Neural crest cell (in vitro differentiated cells): Measurements from ENCODE around the gene DOHH. TPM values are rescaled to one million over a fixed set of nuclear protein-coding genes. Genes with fewer than 3 reads are reported as not detected.

Source experiments
- DNase-seq: peaks from one replicate; pipeline ENCODE4 v3.0.0; 2021; ENCODE audit warnings: low read depth, mixed read lengths, low spot score
- H3K27ac Mint-ChIP-seq: one replicate; pipeline ENCODE4 v1.8.0; 2021; ENCODE audit warnings: mild to moderate bottlenecking, mixed read lengths; ENCODE audit not compliant: unreplicated experiment
- H3K27me3 Mint-ChIP-seq: 2 replicates; pipeline ENCODE4 v1.8.0; 2021; ENCODE audit warnings: low read depth, mild to moderate bottlenecking, mixed read lengths
- H3K36me3 Mint-ChIP-seq: 2 replicates; pipeline ENCODE4 v1.8.0; 2021; ENCODE audit warnings: low read depth, mild to moderate bottlenecking, mixed read lengths
- H3K4me1 Mint-ChIP-seq: 2 replicates; pipeline ENCODE4 v1.8.0; 2021; ENCODE audit warnings: mixed read lengths
- H3K4me3 Mint-ChIP-seq: one replicate; pipeline ENCODE4 v1.8.0; 2021; ENCODE audit warnings: mild to moderate bottlenecking, mixed read lengths
- H3K9me3 Mint-ChIP-seq: 2 replicates; pipeline ENCODE4 v1.8.0; 2021; ENCODE audit warnings: mixed read lengths
- CTCF ChIP-seq: fragments of 200-600 bp; sonication (generic); conservative IDR thresholded peaks from 2 replicates; pipeline ENCODE4 v1.5.0; 2021; ENCODE audit warnings: antibody characterized with exemption, mild to moderate bottlenecking
- total RNA-seq: library from RNA; stranded (reverse); gene quantifications from 2 replicates; pipeline ENCODE4 v1.2.1, GENCODE V29; 2021

The DOHH gene
- total RNA-seq, 1 donor from 2014 or later, result 12.8 TPM

DNA sequence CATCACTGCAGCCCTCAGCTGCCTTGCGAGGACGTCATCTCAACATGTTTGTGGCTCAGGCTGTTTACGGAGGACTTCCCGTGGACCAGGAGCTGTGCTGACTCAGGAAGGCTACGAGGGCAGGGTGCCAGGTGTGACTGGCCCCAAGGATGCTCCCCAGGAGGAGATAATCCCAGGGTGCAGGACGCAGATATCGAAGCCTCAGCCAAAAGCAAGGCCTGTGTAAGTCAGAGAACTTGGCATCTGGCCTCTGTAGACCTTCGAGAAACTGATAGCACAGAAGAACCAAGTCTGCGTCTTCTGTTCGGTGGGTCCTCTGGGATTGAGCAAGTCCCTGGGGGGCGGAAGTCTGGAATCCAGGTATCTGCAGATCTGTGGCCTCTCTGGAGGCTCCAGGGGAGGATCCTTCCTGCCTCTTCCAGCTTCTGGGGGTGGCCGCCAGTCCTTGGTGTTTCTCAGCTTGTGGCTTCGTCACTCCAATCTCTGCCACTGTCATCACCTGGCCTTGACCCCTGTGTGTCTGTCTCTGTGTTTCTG is 2.6 kb upstream of the DOHH start:
- Mint-ChIP-seq H3K36me3 (no peaks in the 10 kb centered on the region), H3K27me3 (no peaks in the 10 kb centered on the region), H3K9me3 (no peaks in the 10 kb centered on the region), H3K4me3 (peak overlapping the region; percentile 89), H3K4me1 (peaks cover 31% of the 10 kb centered on the region), H3K27ac (no peak overlapping the region)
- no peak for DNase-seq
- TF ChIP-seq CTCF, result no peak

DNA sequence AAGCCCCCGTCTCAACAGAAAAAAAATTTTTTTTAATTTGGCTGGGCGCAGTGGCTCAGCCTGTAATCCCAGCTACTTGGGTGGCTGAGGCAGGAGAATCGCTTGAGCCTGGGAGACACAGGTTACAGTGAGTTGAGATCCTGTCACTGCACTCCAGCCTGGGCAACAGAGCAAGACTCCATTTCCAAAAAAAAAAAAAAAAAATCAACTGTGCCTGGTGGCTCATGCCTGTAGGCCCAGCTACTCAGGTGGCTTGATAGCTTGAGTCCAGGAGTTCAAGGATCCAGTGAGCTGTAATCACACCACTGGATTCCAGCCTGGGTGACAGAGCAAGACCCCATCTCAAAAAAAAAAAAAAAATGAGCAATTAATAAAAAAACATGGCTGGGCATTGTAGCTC is 1.3 kb upstream of the DOHH start:
- H3K36me3 Mint-ChIP-seq, result peaks cover 3% of the 10 kb centered on the region
- peaks cover 21% of the 10 kb centered on the region for H3K4me1 Mint-ChIP-seq
- H3K27me3 Mint-ChIP-seq, result no peaks in the 10 kb centered on the region
- H3K27ac Mint-ChIP-seq, result no peak overlapping the region
- no peak for DNase-seq
- TF ChIP-seq CTCF, result no peak
- no peak overlapping the region for H3K4me3 Mint-ChIP-seq
- no peaks in the 10 kb centered on the region for H3K9me3 Mint-ChIP-seq

DNA sequence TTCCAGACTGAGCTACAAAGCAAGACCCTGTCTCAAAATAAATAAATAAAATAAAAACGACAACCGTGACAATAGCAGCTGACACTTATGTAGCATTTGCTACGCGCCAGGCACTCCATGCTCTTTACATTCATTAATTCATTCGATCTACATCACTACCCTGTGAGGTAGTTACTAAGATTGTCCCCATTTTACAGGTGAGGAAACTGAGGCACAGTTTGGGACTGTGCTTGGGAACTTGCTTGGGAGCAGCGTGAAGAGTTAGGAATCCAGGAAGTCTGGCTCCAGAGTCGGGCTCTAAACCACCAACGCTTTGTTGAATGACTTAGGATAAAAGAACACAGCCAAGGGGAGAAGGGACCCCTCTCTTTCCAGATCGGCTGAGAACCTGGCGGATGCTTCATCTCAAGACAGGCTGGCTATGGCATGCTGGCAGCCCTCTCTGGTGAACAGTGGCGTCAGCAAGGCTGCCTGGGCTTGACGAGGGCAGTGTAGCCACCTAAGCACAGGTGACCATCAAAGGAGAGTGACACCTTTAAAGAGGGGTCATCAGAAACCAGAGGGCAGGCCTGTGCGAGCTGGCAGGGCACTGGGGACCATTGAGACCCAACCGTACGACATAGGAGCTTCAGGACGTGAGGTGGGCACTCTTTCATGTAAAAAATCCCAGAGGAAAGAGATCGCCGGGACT is 591 bp downstream of the DOHH start:
- Mint-ChIP-seq H3K4me3 (peak overlapping the region; percentile 86), H3K4me1 (peaks cover 13% of the 10 kb centered on the region), H3K27me3 (no peaks in the 10 kb centered on the region), H3K27ac (peak overlapping the region; percentile 99), H3K36me3 (peaks cover 3% of the 10 kb centered on the region), H3K9me3 (no peaks in the 10 kb centered on the region)
- no peak for TF ChIP-seq CTCF
- no peak for DNase-seq

DNA sequence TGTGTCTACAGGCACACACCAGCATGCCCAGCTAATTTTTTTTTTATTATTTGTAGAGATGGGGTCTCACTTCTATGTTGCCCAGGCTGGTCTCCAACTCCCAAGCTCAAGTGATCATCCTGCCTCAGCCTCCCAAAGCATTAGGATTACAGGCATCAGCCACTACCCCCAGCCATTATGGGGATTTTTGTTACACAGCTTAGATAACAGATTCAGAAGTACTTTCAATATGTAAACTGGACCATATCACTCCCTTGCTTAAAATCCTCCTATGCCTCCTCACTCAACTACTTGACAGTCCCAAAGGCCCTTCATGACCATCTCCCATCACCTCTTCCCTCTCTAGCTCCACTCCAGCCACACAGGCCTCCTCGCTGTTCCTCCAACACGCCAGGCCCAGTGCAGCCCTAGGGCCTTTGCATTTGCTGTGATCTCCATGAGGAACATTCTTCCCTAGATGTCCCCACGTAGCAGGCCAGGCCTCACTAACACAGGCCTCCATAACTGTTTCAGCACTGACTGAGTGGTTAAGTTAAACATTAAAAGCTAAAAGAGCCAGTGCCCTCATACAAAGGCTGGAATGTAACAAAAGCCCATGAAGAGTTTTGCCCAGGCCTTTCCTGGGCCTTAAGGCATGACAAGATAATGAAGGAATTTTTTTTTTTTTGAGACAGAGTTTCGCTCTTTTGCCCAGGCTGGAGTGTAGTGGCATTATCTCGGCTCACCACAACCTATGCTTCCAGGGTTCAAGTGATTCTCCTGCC is 2.5 kb downstream of the DOHH start:
- no peak for TF ChIP-seq CTCF
- H3K27me3 Mint-ChIP-seq, result no peaks in the 10 kb centered on the region
- peaks cover 8% of the 10 kb centered on the region for H3K4me1 Mint-ChIP-seq
- peak overlapping the region; percentile 89 for H3K27ac Mint-ChIP-seq
- H3K4me3 Mint-ChIP-seq, result peak overlapping the region; percentile 75
- DNase-seq, result no peak
- no peaks in the 10 kb centered on the region for H3K9me3 Mint-ChIP-seq
- H3K36me3 Mint-ChIP-seq, result peaks cover 3% of the 10 kb centered on the region

DNA sequence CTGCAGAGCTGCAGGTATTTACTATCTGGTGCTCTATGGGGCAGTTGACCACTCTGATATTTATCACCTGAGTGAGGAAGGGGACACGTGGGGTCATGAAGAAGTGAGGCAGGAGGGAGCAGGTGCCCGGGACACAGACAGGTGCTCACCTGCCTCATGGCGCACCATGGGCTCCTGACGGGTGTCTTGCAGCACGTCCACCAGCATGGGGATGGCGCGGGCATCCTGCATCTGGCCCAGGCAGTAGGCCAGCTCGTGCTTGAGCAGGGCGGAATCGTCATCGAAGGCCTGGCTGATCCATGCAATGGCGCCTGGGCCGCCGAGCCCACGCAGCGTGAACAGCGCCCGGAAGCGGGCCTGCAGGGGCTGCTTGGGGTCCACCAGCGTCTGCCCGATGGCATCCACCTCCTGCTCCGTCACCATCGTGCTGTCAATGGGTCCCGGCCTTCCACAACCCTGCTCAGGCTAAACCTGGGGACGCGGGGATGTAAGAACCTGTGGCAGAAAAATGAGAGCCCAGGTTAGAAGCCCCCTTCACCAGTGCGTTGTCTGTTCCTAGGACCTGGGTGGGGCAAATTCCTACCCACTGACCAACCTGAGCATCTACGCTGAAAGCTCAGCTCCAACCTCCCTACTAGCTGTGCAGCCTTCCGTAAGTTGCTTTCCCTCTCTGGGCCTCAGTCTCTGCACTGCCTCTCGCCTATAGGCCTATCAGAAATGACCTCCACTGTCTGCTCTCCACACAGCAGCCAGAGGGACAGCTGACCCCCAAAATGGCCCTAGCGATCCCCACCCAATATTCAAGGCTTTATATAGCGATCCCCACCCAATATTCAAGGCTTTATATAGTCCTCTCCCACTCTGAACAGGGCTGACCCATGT is 3.8 kb downstream of the DOHH start:
- H3K27ac Mint-ChIP-seq, result no peak overlapping the region
- DNase-seq, result no peak
- H3K36me3 Mint-ChIP-seq, result peaks cover 5% of the 10 kb centered on the region
- H3K27me3 Mint-ChIP-seq, result no peaks in the 10 kb centered on the region
- TF ChIP-seq CTCF, result no peak
- peak overlapping the region; percentile 56 for H3K4me3 Mint-ChIP-seq
- H3K4me1 Mint-ChIP-seq, result peaks cover 8% of the 10 kb centered on the region
- no peaks in the 10 kb centered on the region for H3K9me3 Mint-ChIP-seq
